ENCODE measurements around the gene SH3RF3.

Gene SH3RF3

DNA sequence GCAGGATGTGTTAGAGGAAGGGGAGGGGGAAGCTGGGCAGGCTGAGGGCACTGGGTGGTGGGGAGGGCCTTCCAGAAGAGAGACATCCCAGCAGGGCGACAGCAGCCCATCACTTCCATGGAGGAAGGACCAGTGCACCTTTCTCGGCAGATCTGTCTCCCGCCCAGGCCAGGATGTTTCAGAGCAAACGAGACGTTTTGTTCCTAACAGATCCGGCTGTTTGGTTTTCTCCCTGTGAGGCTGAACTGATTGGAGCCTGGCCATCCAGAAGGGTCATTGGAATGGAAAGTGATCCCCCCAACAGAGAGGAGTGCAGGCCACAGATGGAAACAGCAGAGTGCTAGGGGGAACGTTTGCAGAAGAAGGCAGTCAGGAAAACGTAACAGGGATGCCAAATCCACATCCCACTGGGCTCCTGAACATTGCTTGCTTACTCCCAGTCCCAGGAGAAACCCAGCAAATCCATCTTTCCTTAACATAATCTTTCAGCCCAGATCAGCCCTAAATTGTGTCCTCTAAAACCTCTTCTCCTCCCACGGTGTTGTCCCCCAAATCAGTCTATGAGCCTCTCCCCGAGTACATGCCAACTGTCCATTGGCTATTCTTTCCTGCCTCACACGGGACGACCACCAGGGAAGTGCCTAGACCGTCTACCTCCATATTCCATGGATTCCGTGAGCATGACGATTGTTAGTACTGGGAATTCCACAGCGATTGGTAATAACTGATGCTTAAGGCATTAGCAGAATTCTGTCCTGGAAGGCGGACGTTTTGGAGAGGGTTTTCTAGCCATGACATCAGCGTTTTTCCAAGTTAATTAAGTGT is 357.9 kb downstream of the SH3RF3 start:
- DNase-seq = no peak

- DNase-seq = no peak
These were observed 358.5 kb downstream of the SH3RF3 start for GRCh38 chr2:109487536-109487869.

DNA sequence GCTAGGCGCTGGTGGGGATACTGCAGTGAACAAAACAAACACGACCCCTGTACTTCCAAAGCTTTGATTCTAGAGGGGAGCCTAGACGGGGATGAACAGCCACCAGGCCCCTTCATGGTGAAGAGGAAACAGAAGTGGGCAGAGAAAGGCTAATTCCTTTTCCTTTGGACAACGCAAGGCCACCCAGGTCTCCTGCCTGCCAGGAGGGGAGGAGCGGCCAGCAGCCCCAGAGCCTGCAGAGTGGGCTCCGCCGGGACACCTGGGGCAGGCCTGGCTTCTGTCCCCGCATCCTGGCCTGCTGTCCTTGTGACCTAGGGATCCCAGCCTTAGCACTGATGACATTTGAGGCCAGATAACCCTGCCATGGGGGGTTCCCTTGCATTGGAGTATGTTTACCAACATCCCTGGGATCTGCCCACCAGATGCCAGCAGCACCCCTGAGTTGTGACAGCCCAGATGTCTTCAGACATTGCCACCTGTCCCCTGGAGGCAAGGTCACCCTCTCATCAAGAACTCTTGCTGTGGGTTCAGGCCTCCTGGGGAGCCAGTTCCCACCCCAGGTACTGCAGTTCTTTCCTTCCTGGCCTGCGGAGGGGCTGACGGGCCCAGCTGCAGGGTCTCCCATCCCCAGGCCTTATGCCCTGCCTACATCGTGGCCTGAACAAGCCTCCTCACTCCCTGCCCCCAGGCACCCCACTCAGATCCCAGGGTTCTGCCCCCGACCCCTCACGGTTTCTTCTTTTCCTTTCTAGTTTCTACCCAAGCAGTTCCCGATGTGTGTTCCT is 359.1 kb downstream of the SH3RF3 start:
- no peak for DNase-seq

- DNase-seq = no peak
These were observed 360.3 kb downstream of the SH3RF3 start for GRCh38 chr2:109489296-109489695.

- DNase-seq = no peak
These were observed 364.4 kb downstream of the SH3RF3 start for GRCh38 chr2:109493176-109493935.

- no peak for DNase-seq
These were observed 365.3 kb downstream of the SH3RF3 start for GRCh38 chr2:109494351-109494750.

- DNase-seq = no peak
These were observed 368.5 kb downstream of the SH3RF3 start for GRCh38 chr2:109497463-109497862.

DNA sequence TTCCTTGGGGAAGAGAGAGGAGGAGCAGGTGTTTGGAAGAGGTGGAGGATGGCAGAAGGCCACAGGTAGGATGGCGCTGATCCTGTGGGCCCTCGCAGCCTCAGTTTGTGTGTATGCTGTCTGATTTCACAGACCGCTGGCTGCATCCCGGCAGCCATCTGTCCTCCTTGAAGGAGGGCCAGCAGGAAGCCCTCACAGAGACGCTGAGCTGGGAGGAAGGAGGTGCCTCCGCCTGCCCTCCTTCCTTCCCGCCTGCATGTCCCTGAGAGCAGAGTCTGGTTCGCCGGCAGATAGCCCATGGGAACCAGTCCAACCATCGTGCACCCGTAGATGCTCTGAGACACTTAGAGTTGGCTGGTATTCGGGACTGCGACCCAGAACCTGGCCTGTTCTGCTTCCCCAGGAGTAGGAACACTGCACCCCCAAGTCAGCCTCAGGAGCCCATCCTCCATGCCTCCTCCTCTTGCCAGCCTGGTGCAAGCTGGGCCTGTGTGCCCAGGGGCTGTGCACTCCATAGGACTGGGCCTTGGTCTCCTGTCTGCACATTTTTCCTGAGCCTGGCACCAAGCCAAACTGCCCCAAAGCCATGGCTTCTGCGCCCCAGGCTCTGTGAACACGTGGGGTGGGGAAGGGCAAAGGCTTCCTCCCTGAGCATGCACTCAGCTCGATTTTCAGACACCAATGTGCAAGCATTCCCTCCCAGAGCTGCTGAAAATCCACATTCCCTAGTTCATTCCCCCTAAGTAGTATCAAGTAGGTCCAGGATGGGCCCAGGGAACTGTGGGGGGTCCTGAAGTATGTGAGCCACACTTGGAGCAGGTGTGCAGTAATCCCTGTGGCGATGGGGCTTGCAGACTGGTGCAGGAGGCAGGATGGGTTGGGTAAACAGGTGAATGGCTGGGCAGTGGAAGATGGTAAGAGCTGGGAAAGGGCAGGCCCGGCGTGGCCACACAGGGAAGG is 369.2 kb downstream of the SH3RF3 start:
- DNase-seq = no peak

- no peak for DNase-seq
These were observed 369.9 kb downstream of the SH3RF3 start for GRCh38 chr2:109498906-109499305.

GRCh38 chr2:109499566-109499965 is 370.6 kb downstream of the SH3RF3 start:
- no peak for DNase-seq

GRCh38 chr2:109500910-109501309 is 371.9 kb downstream of the SH3RF3 start:
- DNase-seq = no peak

DNA sequence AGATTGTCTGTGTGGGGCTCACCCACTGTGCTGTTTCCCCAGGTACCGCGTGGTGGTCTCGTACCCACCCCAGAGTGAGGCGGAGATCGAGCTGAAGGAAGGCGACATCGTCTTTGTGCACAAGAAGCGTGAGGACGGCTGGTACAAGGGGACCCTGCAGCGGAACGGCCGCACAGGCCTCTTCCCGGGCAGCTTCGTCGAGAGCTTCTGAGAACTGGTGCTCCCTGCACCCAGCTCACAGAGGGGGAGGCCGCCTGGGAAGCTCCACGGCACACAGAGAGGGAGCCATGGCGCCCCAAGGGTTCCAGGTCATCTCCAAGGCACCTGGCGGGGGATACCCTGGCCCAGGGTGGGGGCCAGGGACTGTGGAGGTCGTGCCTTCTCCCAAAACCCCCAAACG is 372.5 kb downstream of the SH3RF3 start:
- DNase-seq = no peak

GRCh38 chr2:109503191-109503590 is 374.2 kb downstream of the SH3RF3 start:
- no peak for DNase-seq

GRCh38 chr2:109507217-109507616 is 378.2 kb downstream of the SH3RF3 start:
- no peak for DNase-seq

GRCh38 chr2:109507828-109508227 is 378.8 kb downstream of the SH3RF3 start:
- DNase-seq = no peak

- no peak for DNase-seq
These were observed 379.6 kb downstream of the SH3RF3 start for GRCh38 chr2:109508556-109508955.

DNA sequence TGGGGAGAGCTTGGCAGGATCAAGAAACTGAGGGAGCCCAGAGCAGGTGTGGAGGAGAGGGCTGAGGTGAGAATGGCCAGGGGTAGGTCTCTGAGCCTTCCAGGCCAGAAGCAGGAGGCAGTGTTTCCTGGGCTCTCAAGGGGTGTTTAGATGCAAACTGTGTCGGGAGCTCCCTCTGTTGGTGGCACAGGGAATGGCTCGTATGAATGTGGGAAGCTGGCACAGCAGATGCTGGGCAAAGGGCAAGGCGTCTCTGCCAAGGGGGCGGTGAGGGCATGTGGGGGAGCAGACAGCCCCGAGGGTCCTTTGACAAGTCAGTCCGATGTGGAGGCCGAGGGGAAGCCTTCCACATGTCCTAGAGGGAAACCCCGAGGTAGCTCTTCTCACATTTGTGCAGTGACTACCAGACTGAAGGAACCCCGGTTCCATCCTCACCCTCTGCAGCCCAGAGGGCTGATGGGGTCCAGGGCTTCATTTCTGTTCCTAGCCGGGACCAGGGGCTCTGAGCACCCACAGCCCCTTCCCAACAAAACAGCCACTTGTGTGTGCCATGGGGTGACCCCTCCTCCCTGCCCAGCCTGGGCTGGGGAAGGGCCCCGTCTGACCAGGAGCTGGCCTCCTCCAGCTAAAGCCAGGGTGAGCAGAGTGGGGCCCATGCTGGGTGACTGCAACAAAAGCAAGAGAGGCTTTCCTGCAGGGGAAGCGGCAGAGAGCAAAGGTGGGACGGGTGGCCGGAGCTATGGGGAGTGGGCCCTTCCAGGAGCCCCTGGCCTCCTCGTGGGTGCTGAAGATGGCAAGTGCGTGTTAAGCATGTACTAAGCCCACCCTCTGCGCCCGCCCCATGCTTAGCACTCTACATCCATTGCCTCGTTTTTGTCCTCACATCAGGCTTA is 381.4 kb downstream of the SH3RF3 start:
- DNase-seq = peak; percentile 60

- no peak for DNase-seq
These were observed 382.2 kb downstream of the SH3RF3 start for GRCh38 chr2:109511168-109511567.

DNA sequence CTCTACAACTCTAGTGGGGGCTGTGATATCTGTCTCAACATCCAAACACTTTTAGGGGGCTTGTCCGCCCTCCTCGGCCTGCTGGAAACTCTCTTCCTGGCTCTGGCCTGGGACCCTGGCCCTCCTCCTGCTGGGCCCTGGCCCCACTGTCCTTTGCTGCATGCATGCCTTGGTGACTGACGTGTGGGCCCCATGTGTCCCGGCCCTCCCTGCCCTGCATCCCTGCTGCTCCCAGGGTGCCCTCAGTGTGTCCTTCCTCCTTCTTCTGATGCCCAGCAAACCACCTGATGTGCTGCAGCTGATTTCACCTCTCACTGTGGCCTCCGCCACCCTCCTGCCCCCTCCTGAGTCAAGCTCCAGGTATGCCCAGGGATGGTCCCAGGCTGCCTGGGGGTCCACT is 383.1 kb downstream of the SH3RF3 start:
- no peak for DNase-seq

DNA sequence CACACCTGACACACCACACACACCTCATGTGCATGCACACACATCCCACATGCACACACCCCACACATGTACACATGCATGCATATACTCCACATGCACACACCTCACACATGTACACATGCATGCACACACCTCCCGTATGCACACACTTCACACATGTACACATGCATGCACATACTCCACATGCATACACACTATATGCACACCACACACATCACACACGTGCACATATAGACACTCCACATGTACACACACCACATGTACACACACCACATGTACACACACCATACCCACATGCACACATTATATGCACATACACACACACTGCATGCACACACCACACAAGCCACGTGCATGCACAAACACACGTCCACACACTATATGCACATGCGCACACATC is 384.2 kb downstream of the SH3RF3 start:
- no peak for DNase-seq

Data from effector CD8-positive, alpha-beta T cell (primary cell).